NCI-H2081 treated with DMSO at 0.1 percent for 48 hours (cell line): ENCODE measurements around the gene KCNN4.
"Not testable (repeated sequence)": the region's sequence is repeated elsewhere in the genome, so short reads cannot be mapped to it uniquely, and the experiment has no call there.

ENCODE experiments used
- DNase-seq: peaks from one replicate; lab custom pipeline; 2025; lab: John Stamatoyannopoulos, UW

The KCNN4 gene

DNA sequence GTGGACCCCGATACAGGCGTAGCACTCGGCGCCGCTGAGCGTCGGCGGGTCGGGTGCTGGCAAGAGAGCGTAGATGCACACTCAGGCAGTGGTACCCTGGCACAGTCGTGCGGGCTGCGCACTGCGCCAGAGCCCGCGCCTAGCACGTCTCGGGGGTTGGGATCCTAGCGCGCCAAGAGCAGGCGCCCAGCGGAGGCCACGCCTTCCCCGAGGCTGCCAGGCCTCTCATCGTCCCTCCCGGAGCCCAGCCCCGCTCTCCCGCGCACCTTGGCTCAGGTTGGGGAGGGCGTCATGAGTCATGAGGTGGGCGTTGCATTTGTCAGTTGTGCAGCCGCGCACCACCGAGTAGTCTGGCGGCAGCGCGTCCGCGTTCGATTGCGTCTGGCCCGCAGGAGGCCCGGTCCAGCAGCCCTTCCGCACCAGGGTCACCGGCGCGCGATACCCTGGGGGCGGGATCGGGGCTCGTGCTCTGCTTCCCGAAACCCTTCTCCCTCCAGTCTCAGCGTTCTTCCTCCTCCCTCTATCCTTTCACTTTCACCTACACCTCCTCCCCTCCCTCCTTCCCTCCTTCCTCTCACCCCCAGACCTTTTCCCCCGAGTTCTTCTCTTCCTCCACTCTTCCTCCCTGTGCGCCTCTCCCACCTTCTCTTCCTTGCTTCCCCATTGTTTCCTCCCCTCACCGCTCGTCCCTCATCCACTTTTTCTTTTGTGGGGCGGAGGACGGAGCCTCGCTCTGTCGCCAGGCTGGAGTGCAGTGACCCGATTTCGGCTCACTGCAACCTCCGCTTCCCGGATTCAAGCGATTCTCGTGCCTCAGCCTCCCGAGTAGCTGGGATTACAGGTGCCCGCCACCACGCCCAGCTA, 18.0 kb upstream of the KCNN4 start:
- DNase-seq = peak; percentile 19

DNA sequence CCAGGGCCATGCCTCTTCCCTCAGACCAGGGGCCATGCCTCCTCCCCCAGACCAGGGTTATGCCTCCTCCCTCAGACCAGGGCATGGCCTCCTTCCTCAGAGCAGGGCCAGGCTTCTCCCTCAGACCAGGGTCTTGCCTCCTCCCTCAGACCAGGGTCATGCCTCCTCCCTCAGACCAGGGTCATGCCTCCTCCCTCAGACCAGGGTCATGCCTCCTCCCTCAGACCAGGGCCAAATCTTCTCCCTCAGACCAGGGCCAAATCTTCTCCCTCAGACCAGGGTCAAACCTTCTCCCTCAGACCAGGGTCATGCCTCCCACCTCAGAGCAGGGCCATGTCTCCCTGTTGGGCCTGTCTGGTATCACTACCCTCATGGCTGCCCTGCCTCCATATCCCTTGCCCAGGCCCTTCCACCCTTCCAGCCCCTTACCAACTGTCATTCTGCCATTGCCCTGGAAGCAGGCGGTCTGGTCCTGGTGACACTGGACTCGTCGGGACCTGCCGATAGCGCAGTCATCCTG, 17.3 kb upstream of the KCNN4 start:
- DNase-seq = no peak

GRCh38 chr19:43797556-43797955, 16.8 kb upstream of the KCNN4 start:
- no peak for DNase-seq

DNA sequence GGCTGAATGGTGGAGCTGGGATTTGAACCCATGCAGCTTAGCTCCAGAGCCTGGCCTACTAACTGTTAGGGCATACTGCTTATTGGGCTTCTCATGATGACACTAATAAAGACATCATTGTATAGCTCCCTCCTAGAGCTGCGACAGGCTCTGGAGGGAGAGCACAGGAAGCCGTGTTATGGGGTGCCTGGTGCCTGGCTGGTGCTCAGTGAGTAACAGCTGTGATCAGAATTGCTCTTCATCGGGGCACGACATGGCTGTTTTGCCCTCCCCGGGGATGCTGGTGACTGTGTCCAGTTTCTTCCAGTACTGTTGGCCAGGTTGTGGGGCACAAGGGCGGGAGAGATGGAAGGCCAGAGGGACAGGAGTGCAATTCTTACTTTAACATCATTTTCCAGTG, 16.3 kb upstream of the KCNN4 start:
- no peak for DNase-seq

DNA sequence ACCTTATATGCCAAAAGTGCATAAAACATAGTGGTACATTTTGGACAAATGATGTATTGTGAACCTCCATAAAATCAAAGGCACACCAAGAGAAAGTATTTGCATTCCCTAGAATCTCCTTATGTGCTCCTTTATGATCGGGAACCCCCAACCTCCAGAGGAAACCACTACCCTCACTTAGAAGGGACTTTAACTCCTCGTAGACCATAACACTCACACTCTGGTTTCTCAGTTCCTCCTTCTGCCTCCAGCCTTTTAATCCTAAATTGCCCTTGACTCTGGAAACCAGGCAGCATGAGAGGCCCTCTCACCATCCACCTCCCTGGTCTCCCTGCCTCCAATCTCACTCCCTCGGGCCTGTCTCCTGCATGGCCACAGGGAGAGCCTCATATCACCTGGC, 9.8 kb upstream of the KCNN4 start:
- DNase-seq = no peak

DNA sequence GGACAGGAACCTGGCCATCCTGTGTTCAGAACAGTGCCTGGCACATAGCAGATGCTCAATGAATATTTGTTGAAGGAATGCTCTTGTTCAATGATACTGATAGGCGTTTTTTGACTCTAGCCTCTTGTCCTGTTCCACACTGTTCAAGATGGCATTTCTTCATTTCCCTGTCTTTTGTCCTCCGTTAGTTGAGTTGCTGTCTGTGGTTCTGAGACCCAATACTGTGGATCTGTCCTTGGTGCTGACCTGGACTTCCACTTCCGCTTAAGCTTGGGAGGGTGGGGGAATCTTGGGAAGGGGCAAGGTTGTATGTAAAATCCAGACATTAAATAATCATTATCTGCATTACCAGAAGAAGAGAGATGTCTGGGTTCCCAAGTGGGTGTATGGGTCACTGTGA, 8.3 kb upstream of the KCNN4 start:
- DNase-seq = no peak

DNA sequence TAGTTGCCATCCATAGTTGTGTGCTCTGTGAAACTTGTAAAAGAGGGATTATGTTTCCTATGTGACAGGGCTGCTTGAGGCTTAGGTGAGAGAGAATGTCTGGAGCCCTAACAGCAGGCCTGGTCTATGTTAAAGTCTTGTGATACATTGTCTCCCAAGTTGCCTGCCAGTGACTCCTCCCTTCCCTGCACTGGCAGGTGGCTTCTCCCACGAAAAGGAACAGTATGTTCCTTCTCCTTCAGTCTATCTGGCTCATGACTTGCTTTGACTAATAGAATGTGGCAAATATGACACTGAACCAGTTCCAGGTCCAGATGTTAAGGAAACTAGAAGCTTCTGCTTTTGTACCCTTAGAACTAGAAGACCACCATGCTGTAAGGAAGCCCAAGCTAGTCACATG, 5.9 kb upstream of the KCNN4 start:
- no peak for DNase-seq

GRCh38 chr19:43784981-43785808, 4.4 kb upstream of the KCNN4 start:
- DNase-seq = no peak

GRCh38 chr19:43784241-43784980, 3.6 kb upstream of the KCNN4 start:
- DNase-seq = no peak

- DNase-seq = no peak
Measured at GRCh38 chr19:43783636-43784035, 2.9 kb upstream of the KCNN4 start.

GRCh38 chr19:43782689-43783231, 2.0 kb upstream of the KCNN4 start:
- no peak for DNase-seq

DNA sequence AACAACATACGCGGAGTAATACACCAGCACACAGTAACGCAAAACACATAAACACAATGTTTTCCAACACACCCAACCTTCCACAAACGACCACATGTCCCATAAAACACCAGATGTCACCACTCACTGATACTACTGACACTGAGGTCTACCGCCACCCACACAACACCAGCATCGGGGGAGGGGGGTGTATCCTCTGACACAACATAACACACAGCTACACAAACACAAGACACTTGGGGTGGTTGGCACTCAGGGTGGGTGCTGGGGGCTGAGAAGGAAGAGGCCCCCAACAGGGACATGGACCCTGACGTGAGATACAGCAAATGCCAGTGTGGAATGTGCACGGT, 1.5 kb upstream of the KCNN4 start:
- DNase-seq = no peak

DNA sequence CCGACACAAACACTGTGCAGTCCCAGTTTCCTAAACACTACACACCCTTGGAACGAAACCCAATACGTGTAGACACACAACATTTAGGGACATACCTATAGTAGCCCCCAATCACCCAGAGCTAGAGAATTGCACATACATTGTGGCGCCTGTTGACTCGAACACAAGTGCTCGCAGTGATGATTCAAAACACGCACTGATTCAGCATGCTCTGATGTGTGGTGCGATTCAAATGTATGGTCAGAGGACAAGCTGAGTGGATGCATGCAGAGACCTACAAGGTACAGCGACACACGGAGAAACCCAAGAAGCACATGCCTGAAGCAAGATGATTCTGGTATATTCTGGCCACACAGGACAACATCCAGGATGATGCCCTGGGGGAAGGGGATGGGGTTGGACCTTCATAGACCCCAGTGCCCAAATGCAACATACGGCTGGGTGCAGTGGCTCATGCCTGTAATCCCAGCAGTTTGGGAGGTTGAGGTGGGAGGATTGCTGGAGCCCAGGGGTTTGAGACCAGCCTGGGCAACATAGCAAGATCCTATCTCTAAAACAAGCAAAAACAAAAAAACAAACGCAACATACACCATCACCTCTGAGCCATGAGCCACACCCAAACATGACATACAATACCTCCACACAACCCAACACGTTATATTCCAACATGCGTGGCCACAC, 997 bp upstream of the KCNN4 start:
- no peak for DNase-seq

DNA sequence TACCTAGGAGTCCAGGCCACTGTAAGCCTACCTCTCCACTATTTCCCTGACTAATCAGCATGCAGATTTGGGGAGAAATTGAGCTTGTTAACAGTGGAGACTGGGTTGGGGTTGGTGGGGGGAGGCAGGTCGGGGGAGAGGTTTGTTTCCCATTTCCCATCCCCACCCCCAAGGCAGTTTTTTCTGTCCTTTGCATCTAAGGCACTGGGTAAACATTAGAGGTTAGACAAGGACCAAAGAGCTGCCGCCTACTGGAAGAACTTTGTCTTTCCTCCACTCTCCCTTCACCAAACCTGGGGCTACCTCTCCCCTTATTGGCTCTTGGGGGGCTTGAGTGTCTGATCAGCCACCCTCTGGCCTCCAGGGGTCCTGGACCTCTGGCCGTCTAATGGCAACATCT, 953 bp downstream of the KCNN4 start:
- DNase-seq = no peak

DNA sequence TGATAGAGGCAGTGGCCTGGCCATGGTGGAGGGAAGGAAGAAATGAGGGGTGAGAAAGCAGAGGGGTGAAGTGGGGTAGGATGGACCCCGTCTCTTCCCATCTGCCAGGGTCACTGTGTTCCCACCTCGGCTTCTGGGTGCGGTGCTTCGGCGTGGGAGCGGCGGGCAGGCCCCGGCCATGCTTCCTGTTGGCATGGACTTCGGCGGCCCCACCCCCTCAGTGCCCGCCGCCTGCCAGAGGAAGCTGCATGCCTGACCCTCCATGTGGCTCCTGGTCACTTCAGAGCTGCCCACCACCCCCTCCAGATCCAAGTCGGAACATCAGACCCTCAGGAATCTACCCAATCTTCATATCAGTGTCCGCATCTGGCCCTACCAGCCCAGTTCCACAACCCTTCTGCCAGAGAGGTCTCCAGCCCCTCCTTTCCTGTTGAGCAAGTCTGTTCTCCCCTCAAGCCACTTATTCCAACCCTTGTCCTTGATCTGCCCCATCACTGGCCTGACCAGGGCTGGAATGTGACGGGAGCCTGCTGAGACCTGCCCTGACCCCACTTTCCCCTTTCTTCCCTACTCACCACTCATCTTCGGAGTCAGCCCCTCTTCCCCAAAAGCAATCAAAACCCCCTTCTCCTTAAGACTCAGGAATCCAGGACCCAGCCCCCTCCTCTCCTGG, 1.5 kb downstream of the KCNN4 start:
- no peak for DNase-seq

DNA sequence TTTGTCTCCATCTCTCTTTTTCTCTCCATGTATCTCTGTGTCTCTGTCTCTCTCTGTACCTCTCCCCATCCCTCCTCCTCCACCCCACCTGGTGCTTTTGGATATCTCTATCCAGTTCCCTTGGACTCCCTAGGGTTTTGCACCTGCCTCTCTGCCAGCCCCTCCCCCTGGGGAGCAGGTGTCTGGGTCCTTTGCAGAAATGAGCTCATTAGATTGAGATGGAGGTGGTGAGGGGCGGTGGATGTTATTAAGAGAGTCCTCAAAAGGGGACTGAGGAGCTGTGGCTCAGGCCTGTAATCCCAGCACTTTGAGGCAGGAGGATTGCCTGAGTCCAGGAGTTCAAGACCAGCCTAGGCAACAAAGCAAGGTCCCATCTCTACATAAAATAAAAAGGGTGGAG, 2.1 kb downstream of the KCNN4 start:
- DNase-seq = peak; percentile 54

- DNase-seq = no peak
Measured at GRCh38 chr19:43777163-43777695, 3.5 kb downstream of the KCNN4 start.

DNA sequence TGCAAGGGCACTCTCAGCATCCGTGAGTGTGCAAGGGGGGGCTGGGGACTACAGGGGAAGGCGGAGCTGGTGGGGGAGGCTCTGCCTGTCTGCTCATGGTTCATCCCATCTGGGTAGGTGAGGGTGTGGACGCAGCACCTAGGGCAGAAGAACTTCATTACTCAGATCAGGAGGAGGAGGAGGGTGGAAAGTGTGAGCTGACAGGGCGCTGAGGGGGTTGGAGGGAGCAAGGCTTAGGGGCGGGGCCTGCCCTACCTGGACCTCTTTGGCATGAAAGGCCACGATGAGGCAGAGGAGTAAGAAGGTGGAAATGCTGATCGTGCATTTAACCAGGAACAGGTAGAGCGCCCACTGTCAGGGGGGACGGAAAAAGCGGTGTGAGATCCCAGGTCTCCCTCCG, 4.5 kb downstream of the KCNN4 start:
- DNase-seq = no peak

GRCh38 chr19:43775299-43775890, 5.4 kb downstream of the KCNN4 start:
- DNase-seq = no peak

DNA sequence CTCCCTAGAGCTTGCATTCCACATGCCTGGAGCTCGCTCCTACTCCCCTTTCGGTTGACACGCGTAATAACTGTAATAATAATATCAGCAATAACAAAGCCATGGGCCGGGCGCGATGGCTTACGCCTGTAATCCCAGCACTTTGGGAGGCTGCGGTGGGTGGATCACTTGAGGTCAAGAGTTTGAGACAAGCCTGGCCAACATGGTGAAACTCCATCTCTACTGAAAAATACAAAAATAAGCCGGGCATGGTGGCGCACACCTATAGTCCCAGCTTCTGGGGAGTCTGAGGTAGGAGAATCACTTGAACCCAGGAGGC, 5.9 kb downstream of the KCNN4 start:
- not testable (repeated sequence) for DNase-seq
